NCI-H2029 (cell line): Measurements from ENCODE around the gene PID1.

Experiments used
- DNase-seq: peaks from one replicate; lab custom pipeline; 2025; lab: John Stamatoyannopoulos, UW

Gene PID1

GRCh38 chr2:229261076-229261475 lies 10.0 kb downstream of the PID1 start:
- no peak for DNase-seq

GRCh38 chr2:229257985-229258384 lies 13.1 kb downstream of the PID1 start:
- no peak for DNase-seq

- DNase-seq: no peak
Observed at GRCh38 chr2:229256376-229256775, 14.7 kb downstream of the PID1 start.

- no peak for DNase-seq
Observed at GRCh38 chr2:229254206-229254605, 16.9 kb downstream of the PID1 start.

- no peak for DNase-seq
Observed at GRCh38 chr2:229252996-229253395, 18.1 kb downstream of the PID1 start.

- DNase-seq: no peak
Observed at GRCh38 chr2:229252280-229252679, 18.8 kb downstream of the PID1 start.

- DNase-seq: no peak
Observed at GRCh38 chr2:229249536-229249935, 21.6 kb downstream of the PID1 start.

- no peak for DNase-seq
Observed at GRCh38 chr2:229246334-229246733, 24.8 kb downstream of the PID1 start.

- no peak for DNase-seq
Observed at GRCh38 chr2:229244975-229245374, 26.1 kb downstream of the PID1 start.

GRCh38 chr2:229243890-229244560 lies 27.1 kb downstream of the PID1 start:
- no peak for DNase-seq

GRCh38 chr2:229240984-229241491 lies 30.0 kb downstream of the PID1 start:
- no peak for DNase-seq

GRCh38 chr2:229239021-229239420 lies 32.1 kb downstream of the PID1 start:
- no peak for DNase-seq

GRCh38 chr2:229237270-229237669 lies 33.8 kb downstream of the PID1 start:
- no peak for DNase-seq

- no peak for DNase-seq
Observed at GRCh38 chr2:229235131-229235914, 35.8 kb downstream of the PID1 start.

- no peak for DNase-seq
Observed at GRCh38 chr2:229231885-229232284, 39.2 kb downstream of the PID1 start.

- DNase-seq: no peak
Observed at GRCh38 chr2:229231328-229231868, 39.7 kb downstream of the PID1 start.

- DNase-seq: no peak
Observed at GRCh38 chr2:229230911-229231310, 40.2 kb downstream of the PID1 start.

- DNase-seq: no peak
Observed at GRCh38 chr2:229230256-229230655, 40.8 kb downstream of the PID1 start.

- no peak for DNase-seq
Observed at GRCh38 chr2:229226382-229226781, 44.7 kb downstream of the PID1 start.

GRCh38 chr2:229223107-229223506 lies 48.0 kb downstream of the PID1 start:
- DNase-seq: no peak

GRCh38 chr2:229221641-229222040 lies 49.4 kb downstream of the PID1 start:
- DNase-seq: no peak

GRCh38 chr2:229220254-229220653 lies 50.8 kb downstream of the PID1 start:
- no peak for DNase-seq

GRCh38 chr2:229218329-229218921 lies 52.7 kb downstream of the PID1 start:
- no peak for DNase-seq
